Measurements from ENCODE around the gene FMN1.
A peak's percentile ranks its signal among the peaks of the same experiment; 100 is the strongest.

FMN1 gene

DNA sequence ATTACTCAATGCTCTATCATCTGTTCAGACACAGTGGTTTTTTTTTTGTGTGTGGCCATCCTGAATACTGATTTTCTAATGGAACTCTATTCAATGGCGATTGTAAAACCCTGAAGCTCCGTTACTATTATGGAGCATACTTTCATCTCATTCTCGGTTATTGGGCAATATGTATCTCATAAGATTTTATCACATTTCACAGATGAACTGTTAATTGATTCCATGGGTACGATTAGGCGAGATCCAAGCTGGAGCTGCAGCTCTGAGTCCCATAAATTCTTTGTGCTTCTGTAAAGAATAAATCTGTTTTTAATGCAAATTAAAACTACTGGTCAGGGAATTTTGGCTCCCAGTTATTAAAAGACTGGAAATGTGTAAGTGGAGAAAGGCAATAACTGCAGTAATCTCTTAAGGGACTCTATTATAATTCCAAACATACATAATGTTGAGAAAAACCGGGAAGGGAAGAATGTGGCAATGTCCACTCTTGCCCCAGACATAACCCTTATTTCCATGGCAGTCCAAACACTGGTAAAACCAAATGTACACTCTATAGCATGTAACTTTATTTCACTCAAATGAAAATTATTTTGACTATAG, 394.5 kb downstream of the FMN1 start:
- no peak for DNase-seq

DNA sequence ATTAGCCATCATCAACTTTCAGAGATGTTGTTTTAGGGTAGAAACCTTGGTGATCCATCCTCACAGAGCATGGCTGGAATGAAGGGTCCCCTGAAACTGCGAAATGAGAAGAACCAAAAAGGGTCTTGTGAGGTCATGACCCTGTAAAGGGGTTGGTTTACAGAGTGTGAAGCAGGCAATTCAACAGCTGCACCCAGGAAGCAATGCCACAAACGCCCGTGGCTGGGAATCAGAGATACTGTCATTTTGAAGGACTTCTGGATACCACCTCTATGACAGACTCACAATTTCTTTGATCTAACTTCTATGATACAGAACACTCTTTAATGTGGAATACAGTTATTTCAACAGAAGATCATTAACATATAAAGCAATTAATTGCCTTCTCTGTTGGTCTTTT, 397.7 kb downstream of the FMN1 start:
- no peak for DNase-seq

DNA sequence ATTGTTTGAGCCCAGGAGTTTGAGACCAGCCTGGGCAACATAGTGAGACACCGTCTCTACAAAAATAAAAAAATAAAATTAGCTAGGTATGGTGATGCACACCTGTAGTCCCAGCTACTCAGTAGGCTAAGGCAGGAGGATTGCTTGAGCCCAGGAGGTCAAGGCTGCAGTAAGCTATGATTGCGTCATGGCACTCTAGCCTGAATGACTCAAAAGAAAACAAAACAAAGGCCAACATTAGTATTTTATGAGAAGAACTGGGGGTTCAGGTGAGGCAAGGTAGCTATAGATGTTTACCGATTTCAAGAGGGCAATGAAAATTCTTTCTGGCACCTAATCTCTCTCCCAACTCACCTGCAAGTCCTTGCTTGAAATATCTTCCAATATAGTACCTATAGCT, 399.5 kb downstream of the FMN1 start:
- DNase-seq: no peak

DNA sequence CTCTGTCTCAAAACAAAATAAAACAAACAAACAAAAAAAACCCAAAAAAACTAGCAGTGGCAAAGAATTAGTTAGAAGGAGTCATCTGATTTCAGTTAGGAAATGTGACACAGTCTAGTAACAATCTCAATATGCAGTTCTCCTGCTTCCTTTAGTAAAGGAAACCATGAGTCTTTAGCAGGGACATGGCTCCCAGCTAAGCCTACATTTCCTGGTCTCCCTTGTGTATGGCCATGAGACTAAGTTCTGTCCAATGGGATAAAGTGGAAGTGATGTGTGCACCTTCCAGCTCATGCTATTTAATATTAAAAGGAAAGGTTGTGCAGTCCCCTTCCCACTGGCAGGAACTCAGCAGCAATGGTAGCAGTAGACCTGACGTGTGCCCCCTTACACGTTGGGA, 402.1 kb downstream of the FMN1 start:
- no peak for DNase-seq

DNA sequence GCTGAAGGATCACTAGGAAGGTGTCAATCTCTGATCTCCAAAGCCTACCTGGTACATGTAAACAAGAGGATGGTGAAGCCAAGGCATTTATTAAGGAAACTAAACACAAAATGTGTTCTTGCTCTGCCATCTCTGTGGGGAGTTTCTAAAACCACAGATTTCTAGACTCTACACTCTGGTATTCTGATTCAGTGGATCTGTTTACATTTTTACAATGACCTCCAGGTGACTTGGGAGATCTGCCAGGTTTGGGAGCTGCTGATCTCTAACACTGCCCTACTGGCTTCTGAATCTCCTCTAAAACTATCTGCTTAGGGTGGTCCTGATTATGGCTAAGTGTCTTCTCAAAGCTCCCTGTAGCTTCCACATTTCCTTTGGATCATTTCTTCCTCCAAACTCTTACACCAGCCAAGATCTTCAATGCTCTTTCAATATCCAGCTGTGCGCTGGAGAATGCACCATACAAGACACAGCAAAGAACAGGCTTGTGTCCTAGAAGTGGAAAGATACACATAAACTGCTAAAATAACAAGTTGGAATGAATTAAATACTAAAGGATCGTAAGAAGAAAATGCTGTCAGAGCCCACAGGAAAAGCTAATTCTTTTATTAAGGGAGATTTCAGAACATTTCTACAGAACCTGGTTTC, 404.0 kb downstream of the FMN1 start:
- peak; percentile 44 for DNase-seq

DNA sequence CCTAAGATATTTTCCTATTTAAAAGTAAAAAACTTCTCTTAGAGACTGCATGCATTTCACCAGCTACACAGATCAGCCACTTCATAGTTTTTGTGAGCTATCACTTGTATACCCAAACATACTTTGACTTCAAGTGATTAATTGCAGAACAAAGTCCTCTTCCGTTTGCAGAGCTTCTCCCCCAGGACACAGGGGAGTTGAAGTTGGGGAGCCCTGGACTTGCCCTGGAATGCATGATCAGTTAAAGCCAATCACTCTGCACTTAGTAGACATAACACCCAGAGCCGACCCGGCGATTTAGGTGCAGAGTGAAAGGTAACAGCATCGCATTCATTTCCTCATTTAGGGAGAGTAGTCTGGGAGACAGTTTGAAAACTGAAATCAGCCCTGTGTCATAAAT, 406.6 kb downstream of the FMN1 start:
- no peak for DNase-seq

DNA sequence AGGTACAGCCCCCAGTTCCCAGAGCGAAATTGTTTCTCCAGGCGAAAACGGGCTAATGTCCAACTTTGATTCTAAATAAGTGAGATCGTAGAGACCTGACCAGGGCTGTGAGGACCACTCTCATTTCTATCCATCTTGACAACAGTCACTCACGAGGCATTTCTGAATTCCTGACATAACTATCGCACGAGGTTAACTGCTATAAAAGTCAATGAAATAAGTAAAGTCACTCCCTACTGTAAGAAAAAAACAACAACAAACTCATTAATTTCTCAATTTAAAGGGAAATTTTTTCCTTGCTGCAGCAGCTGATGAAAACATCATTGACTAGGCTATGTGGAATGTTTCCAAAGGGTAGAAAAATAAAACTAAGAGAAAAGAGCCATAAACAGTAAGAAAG, 407.6 kb downstream of the FMN1 start:
- no peak for DNase-seq

- no peak for DNase-seq
These were observed 409.9 kb downstream of the FMN1 start for GRCh38 chr15:32784581-32784980.

- no peak for DNase-seq
These were observed 412.7 kb downstream of the FMN1 start for GRCh38 chr15:32781781-32782180.

- DNase-seq: no peak
These were observed 415.9 kb downstream of the FMN1 start for GRCh38 chr15:32778391-32779176.

GRCh38 chr15:32775103-32775502, 419.4 kb downstream of the FMN1 start:
- no peak for DNase-seq

GRCh38 chr15:32774022-32774421, 420.5 kb downstream of the FMN1 start:
- DNase-seq: no peak

- no peak for DNase-seq
These were observed 427.3 kb downstream of the FMN1 start for GRCh38 chr15:32767236-32767635.

DNA sequence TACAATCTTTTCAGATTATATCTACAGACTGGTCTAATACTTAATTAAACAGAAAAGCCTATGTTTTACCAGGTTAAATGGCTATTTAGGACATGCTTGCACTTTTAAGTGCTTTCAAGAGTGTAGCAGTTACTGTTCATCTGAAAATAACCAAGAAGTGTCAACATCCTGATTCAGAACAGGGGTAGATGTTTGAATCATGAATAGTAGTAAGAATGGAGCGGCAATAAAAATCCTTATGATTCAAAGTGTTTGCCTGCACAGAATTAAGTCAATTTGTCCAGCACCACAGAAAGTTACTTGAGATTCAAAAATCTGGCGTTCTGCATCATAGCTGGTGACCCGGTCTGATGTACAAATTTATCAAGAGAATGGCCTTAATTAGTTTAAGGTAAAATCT, 428.4 kb downstream of the FMN1 start:
- no peak for DNase-seq

- no peak for DNase-seq
These were observed 429.3 kb downstream of the FMN1 start for GRCh38 chr15:32765236-32765635.

- DNase-seq: no peak
These were observed 431.2 kb downstream of the FMN1 start for GRCh38 chr15:32763295-32763694.

GRCh38 chr15:32757426-32757825, 437.1 kb downstream of the FMN1 start:
- DNase-seq: no peak

- DNase-seq: peak; percentile 13
These were observed 443.5 kb downstream of the FMN1 start for GRCh38 chr15:32750979-32751378.

- DNase-seq: peak; percentile 46
These were observed 446.6 kb downstream of the FMN1 start for GRCh38 chr15:32747921-32748342.

DNA sequence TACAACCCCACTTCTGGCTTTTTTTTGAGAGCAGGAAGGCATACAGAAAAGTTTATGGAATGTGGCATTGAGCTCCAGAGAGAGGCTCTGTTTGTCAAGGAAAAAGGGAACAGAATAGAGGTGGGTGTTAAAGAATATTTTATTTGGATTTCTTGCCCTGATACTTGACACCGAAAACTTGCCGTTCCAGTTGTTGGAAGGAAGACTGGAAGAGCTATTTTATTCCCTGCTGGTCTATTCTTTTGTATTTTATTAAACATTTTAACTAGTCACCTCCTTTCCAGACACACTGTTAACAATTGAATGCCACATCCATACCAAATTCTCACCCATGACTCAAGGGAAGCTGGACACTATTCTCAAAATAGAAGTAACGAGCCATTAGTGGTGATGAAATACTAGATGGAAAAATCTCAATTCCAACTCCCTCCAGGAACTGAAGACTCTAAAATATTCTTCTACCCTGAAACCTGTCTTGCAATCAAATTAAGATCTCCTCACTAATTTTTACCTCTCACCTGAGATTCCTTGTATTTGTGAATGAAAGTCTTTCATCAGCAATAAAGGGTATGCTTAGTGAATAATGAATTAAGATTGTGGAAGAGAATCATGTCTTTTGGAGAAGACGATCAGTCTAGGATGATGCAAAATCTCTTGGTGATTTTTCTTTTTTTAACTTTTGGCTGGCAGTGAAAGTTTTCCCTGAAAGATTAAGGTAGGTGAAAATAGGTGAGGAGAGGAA, 448.2 kb downstream of the FMN1 start:
- DNase-seq: no peak

DNA sequence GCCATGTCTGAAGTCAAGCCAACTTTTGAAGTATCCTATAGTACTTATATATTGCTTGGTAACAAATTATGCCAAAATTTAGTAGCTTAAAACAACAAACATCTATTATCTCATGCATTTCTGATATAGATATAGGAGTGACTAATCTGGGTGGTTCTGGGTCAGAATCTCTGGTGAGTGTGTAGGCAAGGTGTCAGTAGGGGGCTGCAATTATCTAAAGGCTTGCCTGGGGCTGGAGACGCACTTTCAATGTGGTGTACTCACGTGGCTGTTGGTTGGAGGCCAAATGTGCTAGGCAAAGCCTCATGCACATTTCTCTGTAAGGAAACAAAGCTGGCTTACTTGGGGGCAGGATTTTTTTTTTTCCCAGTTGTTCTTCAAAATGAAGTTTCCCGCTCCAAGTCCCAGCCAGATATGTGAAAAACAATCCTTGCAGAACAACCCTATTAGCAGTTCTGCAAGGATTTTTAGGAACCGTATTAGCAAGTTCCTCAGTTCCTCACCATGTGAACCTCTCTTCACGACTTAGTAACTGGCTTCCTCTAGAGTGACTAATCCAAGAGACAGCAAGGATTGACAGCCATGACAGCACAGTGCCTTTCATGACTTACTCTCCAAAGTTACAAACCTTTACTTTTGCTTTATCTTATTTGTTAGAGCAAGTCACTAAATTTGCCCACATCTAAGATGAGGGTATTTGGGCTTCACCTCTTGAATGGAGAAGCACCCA, 450.9 kb downstream of the FMN1 start:
- peak; percentile 98 for DNase-seq

GRCh38 chr15:32739522-32740063, 454.9 kb downstream of the FMN1 start:
- DNase-seq: no peak

DNA sequence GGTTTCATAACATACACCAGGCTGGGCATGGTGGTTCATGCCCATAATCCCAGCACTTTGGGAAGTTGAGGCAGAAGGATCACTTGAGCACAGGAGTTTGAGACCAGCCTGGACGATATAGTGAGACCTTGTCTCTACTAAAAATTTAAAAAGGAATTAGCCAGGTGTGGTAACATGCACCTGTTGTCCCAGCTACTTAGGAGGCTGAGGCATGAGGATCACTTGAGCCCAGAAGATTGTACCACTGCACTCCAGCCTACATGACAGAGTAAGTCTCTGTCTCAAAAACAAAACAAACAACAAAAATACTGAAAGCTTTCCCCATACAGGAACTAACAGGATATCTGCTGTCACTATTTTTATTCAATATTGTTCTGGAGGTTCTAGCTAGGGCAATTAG, 455.8 kb downstream of the FMN1 start:
- no peak for DNase-seq

Data from NCI-H69 (cell line).